SH-SY5Y (cell line): ENCODE measurements around the gene RBBP8NL.

ENCODE experiments used
- GATA2 ChIP-seq: IDR thresholded peaks from 2 replicates; pipeline ENCODE4 v1.6.1; 2011; ENCODE audit warnings: mild to moderate bottlenecking, low read depth, low read length
- GATA3 ChIP-seq: IDR thresholded peaks from 2 replicates; pipeline ENCODE4 v1.6.1; 2011; ENCODE audit warnings: low read depth, mild to moderate bottlenecking, low read length, moderate library complexity

RBBP8NL gene

DNA sequence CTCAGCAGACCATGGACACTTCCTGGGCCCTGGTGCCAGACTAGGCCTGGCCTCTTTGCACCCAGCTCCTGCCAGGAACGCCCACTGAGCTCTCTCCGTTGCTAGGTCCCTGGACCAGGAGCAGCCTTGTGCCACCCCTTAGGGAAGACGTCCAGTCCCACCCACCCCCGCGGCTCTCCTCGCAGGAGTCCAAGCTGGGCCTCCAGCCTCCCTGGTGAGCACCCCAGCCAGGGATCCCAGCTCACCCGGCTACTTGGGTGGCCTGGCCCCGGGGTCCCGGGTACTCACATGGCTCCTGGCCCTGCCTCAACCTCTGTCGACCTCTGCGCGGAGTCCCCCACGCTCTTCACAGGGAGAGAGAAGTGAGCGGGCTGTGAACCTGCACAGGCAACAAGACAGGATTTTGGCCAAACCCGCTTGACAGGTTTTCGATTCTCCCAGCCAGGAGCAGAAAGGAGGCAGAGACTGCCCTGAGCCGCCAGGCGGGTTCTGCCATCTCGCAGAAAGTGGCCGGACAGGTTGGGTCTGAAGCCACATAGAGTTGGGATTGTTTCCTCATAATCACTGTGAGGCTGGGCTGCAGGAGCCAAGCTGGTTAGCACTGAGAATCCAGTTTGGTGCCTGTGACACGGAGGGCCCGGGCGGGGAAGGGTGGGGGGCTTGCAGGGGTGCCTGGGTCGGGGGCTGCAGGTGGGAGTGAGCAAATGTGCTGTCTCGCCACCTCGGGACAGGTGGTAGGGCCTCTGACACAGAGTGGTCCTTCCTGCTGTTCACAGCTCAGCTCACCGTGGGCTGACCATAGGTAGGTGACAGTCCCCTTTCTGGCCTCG lies at the start of gene RBBP8NL:
RBBP8NL (minus strand) TSS at position 368 of the 830 bp plus-strand sequence. CDS start 7,892 bp downstream, outside the sequence.
- TF ChIP-seq GATA3 (no peak), GATA2 (no peak)

- TF ChIP-seq GATA2 (no peak), GATA3 (no peak)
Measured at GRCh38 chr20:62476056-62476838, 48.9 kb upstream of the RBBP8NL start.

DNA sequence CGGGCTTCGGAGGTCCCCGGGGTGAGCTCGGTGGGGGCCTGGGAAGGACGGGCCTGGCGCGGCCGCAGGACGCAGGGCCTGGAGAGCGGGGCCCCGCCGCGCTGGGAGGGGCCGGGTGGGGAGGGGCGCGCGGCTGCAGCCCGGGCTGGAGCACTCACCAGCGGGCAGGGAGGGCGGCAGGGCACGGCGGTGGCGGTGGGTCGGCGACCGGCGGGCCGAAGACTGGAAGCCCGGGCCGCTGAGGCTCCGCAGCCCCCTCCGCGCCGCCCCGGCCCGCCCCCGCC lies 48.4 kb upstream of the RBBP8NL start, which contains the start of gene GATA5:
GATA5 (minus strand) TSS at position 224 of the 284 bp plus-strand sequence. CDS start 474 bp downstream, outside the sequence.
- TF ChIP-seq GATA3 (no peak), GATA2 (no peak)

DNA sequence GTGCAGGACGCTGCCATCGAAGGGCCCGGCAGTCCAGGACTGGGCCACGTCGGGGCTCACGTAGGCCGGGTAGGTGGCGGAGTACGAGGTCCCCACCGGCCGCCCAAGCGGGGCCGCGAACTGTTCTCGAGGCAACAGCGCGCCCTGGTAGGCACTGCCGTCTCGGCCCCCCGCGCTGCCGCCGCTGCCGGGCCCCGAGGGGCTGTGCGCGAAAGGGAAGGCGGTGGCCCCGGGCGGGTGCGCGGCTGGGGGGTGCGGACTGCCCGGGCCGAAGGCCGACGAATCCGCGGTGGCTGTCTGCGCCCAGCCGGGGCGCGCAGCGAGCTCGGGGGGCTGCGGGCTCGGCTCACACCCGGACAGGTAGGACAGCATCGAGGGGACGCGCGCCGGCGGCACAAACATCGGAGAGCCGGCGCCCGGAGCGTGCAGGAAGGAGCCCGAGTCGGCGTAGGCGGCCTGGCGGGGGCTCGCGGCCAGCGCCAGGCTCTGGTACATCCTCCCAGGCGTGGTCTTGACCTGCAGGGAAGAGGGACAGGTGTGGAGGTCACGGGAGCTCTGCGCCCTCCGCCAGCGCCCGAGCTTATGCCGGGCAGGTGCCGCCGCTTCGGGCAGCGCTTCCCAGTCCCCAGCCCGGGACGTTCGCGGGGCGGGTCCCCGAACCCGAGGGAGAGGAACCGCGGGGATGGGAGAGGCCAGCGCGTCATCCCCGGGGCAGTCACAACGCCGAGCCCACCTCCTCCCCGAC lies 47.9 kb upstream of the RBBP8NL start:
- TF ChIP-seq GATA2 (no peak), GATA3 (no peak)

- TF ChIP-seq GATA2 (no peak), GATA3 (no peak)
Measured at GRCh38 chr20:62474604-62475026, 47.3 kb upstream of the RBBP8NL start.

GRCh38 chr20:62473717-62474603 lies 46.6 kb upstream of the RBBP8NL start:
- TF ChIP-seq GATA2: no peak

DNA sequence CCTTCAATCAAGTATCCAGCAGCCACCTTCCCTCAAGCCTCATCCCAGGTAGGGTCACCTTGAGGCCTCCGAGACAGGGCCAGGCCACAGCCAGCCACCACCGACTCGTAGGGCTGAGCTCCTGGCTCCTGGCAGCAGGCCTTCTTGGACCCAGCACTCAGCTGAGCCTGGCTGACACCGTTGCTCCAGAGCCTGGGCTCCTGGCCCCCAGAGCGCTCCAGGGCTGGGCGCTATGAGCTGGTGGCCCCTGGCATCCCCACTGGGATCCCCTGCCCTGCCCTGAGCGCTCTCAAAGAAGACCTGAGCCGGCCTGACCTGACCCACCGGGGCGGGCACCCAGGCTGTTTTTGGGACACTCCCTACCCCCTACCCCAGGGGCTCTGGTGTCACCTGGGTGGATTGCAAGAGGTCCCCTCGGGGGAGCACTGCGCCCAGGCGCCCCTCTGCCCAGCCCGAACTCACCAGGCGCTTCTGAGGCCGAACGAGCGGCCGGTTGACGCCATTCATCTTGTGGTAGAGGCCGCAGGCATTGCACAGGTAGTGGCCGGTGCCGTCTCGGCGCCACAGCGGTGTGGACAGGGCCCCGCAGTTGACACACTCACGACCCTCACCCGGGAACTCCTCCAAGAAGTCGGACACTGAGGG lies 45.7 kb upstream of the RBBP8NL start:
- no peak for TF ChIP-seq GATA3
- no peak for TF ChIP-seq GATA2

DNA sequence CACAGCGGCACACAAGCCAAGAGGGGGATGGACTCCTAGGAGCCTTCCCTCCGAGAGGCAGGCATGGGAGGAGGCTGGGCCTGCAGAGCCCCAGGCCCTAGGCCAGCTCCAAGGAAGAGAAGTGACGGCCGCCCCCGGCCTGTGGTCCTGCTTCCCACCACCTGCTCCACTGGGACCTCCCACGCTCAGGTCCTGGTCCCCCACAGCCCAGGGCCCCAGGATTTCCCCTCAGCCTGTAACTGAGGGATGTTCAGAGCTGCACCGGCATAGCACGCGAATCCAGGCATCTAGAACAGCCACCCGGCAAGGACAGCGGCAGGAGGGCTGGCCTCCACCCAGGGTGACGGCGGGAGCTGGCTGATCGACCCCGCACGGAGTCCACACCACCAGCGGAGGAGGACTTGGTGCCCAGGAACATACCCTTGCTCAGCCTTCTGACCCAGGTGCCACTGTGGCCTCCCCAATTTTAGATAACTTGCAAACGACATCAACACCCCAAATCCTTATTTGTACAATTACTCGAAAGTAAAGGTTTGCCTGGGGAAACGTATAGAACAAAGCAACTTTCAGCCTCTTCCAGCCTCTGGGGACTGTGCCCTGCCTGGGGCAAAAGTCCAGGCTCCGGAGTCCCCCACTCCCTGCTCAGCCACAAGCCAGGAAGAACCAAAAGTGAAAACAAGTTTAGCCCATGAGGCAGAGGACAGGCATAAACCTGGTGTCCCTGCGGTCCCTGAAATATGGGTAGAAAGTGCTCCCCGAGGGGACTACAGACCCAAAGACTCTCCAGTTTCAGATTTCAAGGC lies 45.0 kb upstream of the RBBP8NL start:
- TF ChIP-seq GATA2: no peak
- TF ChIP-seq GATA3: no peak

GRCh38 chr20:62470459-62470858 lies 43.1 kb upstream of the RBBP8NL start:
- TF ChIP-seq GATA2: no peak
- no peak for TF ChIP-seq GATA3

- TF ChIP-seq GATA2 (no peak), GATA3 (no peak)
Measured at GRCh38 chr20:62470001-62470400, 42.7 kb upstream of the RBBP8NL start.

GRCh38 chr20:62469352-62469751 lies 42.0 kb upstream of the RBBP8NL start:
- TF ChIP-seq GATA3 (no peak), GATA2 (no peak)

GRCh38 chr20:62466806-62467537 lies 39.6 kb upstream of the RBBP8NL start:
- TF ChIP-seq GATA2: no peak
